Suprapubic skin (tissue), 4 donors: Measurements from ENCODE around the gene RNF175. TPM values are rescaled to one million over a fixed set of nuclear protein-coding genes. Genes with fewer than 3 reads are reported as not detected.

Experiments
- DNase-seq, 2 donors: peaks; one replicate each; pipeline ENCODE4 v3.0.0-alpha.2; 2019; ENCODE audit warnings: low spot score in 2 of 2
- H3K27ac ChIP-seq: fragments of 200-600 bp; sonication (generic); one replicate; pipeline ENCODE4 v1.5.1; 2019
- H3K27me3 ChIP-seq: fragments of 200-600 bp; sonication (generic); one replicate; pipeline ENCODE4 v1.5.1; 2019
- H3K36me3 ChIP-seq: fragments of 200-600 bp; sonication (generic); one replicate; pipeline ENCODE4 v1.5.1; 2019
- H3K4me1 ChIP-seq: fragments of 200-600 bp; sonication (generic); one replicate; pipeline ENCODE4 v1.5.1; 2019
- H3K4me3 ChIP-seq: fragments of 200-600 bp; sonication (generic); one replicate; pipeline ENCODE4 v1.5.1; 2019; ENCODE audit warnings: mild to moderate bottlenecking
- H3K9me3 ChIP-seq: fragments of 200-600 bp; sonication (generic); one replicate; pipeline ENCODE4 v1.5.1; 2019
- EP300 ChIP-seq: sonication (generic); formaldehyde crosslinking; IDR thresholded peaks from one replicate; pipeline ENCODE4 v1.6.1; 2017; ENCODE audit warnings: antibody characterized with exemption
- POLR2A ChIP-seq, 2 donors: fragments of 450-650 bp; IDR thresholded peaks; one replicate each; pipeline ENCODE4 v1.6.1; 2017; ENCODE audit warnings: antibody characterized with exemption in 2 of 2, mild to moderate bottlenecking in 2 of 2, moderate library complexity in 2 of 2
- POLR2AphosphoS5 ChIP-seq, 3 donors: sonication (generic); formaldehyde crosslinking; IDR thresholded peaks; one replicate each; pipeline ENCODE4 v1.6.1; 2017; ENCODE audit warnings: antibody characterized with exemption in 3 of 3
- WGBS: methylation state at CpG from one replicate; pipeline ENCODE4 v1.1.5; 2018; 5-methylcytosine and 5-hydroxymethylcytosine counted together
- total RNA-seq, 4 donors: library from RNA; depleted of rRNA; stranded (reverse); fragments of >200 nt; gene quantifications; one replicate each; pipeline ENCODE4 v1.1.0, GENCODE V29; 2016
- TF ChIP-seq, protein P1 (sequence below), 2 donors: fragments of 200-600 bp in 1 of 2; fragments of 450-650 bp in 1 of 2; sonication (generic) in 1 of 2; IDR thresholded peaks; one replicate each; pipeline ENCODE4 v1.5.1; 2016 to 2019; ENCODE audit warnings: antibody characterized with exemption in 2 of 2, mild to moderate bottlenecking in 1 of 2, moderate library complexity in 1 of 2

Gene RNF175
- total RNA-seq, 4 donors from 2014 or later: not detected

DNA sequence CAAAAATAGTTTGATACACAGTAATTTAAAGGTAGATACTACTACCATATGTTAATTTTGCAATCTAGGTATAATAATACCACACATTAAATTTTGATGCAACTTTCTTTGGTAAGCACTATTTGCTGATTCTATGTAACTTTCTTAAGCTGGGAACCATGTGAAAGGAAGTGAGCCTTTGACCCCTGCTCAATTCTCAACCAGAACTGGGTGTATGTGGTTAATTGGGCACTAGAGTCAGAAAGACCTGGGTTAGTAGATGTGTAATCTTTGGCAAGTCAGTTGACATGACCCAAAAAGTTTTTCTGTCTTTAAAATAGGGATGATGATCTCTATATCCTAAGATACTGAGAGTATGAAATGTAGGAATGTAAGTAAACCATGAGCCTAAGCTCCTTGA, 53.3 kb downstream of the RNF175 start:
- Histone ChIP-seq H3K27ac (no peak overlapping the region), H3K4me3 (no peak overlapping the region), H3K4me1 (no peaks in the 10 kb centered on the region), H3K9me3 (no peaks in the 10 kb centered on the region), H3K36me3 (peaks cover 2% of the 10 kb centered on the region), H3K27me3 (no peaks in the 10 kb centered on the region)
- DNase-seq: no peak
- TF ChIP-seq EP300 (no peak), POLR2AphosphoS5 (IDR thresholded peaks at IDR 0.05) (no peak), POLR2A (IDR thresholded peaks at IDR 0.05) (no peak)
- TF ChIP-seq, protein P1, sequence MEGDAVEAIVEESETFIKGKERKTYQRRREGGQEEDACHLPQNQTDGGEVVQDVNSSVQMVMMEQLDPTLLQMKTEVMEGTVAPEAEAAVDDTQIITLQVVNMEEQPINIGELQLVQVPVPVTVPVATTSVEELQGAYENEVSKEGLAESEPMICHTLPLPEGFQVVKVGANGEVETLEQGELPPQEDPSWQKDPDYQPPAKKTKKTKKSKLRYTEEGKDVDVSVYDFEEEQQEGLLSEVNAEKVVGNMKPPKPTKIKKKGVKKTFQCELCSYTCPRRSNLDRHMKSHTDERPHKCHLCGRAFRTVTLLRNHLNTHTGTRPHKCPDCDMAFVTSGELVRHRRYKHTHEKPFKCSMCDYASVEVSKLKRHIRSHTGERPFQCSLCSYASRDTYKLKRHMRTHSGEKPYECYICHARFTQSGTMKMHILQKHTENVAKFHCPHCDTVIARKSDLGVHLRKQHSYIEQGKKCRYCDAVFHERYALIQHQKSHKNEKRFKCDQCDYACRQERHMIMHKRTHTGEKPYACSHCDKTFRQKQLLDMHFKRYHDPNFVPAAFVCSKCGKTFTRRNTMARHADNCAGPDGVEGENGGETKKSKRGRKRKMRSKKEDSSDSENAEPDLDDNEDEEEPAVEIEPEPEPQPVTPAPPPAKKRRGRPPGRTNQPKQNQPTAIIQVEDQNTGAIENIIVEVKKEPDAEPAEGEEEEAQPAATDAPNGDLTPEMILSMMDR (IDR thresholded peaks at IDR 0.05): no peak

DNA sequence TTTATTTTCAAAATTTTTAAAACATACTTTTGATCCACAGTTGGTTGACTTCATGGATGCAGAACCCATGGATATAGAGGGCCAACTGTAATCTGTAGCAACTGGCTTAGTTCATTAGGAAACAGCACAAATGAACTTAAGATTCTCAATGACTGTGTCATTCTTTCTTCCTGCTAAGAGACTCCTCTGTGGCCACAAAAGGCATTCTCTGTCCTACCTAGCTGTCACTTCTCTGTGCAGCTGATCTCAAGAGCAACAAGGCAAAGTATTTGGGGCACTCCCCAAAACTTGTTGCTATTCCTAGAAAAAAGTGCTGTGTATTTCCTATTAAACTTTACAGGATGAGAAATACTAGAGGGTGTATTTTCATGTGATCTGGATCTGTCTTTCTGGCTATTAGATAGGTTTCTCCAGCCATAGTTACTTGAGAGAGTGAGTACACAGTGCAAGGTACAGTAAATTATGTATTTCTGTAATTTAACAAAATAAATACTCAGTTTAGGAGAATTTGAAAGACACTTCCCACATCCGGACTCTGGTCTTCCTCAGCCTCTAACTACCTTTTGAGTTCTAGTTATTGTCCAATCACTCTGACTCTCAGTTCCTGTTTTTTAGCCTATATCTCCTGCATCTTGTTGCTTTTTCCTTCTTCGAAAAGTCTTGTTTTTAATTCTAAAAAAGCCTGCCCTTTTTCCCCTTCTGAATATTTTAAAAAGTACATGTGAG, 53.9 kb downstream of the RNF175 start:
- 81% methylated on average over 2 of the region's 2 CpGs for WGBS
- Histone ChIP-seq H3K9me3 (no peaks in the 10 kb centered on the region), H3K27me3 (no peaks in the 10 kb centered on the region), H3K36me3 (peaks cover 2% of the 10 kb centered on the region), H3K27ac (no peak overlapping the region), H3K4me3 (no peak overlapping the region), H3K4me1 (no peaks in the 10 kb centered on the region)
- no peak for DNase-seq
- no peak for TF ChIP-seq EP300
- no peak for TF ChIP-seq POLR2A (IDR thresholded peaks at IDR 0.05)
- TF ChIP-seq, protein P1 (IDR thresholded peaks at IDR 0.05): no peak
- no peak for TF ChIP-seq POLR2AphosphoS5 (IDR thresholded peaks at IDR 0.05)

DNA sequence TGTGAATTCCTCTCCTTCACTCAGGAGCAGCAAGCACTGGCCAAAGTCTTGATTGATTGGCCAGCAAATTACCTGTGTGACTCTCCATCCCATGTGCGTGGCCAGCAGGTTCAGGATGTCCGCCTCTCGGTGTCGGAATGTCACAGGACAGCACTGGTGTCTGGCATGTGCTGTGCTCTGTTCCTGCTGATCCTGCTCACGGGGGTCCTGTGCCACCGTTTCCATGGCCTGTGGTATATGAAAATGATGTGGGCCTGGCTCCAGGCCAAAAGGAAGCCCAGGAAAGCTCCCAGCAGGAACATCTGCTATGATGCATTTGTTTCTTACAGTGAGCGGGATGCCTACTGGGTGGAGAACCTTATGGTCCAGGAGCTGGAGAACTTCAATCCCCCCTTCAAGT, 55.3 kb downstream of the RNF175 start:
- peaks cover 2% of the 10 kb centered on the region for H3K36me3 ChIP-seq
- no peak overlapping the region for H3K27ac ChIP-seq
- H3K9me3 ChIP-seq: no peaks in the 10 kb centered on the region
- 83% methylated on average over 7 of the region's 7 CpGs for WGBS
- TF ChIP-seq POLR2A (IDR thresholded peaks at IDR 0.05) (no peak), POLR2AphosphoS5 (IDR thresholded peaks at IDR 0.05) (no peak), EP300 (no peak)
- TF ChIP-seq, protein P1 (IDR thresholded peaks at IDR 0.05): no peak
- no peak overlapping the region for H3K4me3 ChIP-seq
- no peak for DNase-seq
- H3K27me3 ChIP-seq: no peaks in the 10 kb centered on the region
- H3K4me1 ChIP-seq: no peaks in the 10 kb centered on the region

- H3K4me1 ChIP-seq: peaks cover 17% of the 10 kb centered on the region
- no peak overlapping the region for H3K27ac ChIP-seq
- H3K9me3 ChIP-seq: peaks cover 6% of the 10 kb centered on the region
- peaks cover 11% of the 10 kb centered on the region for H3K36me3 ChIP-seq
- H3K27me3 ChIP-seq: no peaks in the 10 kb centered on the region
- no peak for DNase-seq
- WGBS: 10% methylated on average over 9 of the region's 9 CpGs
- H3K4me3 ChIP-seq: peak overlapping the region; percentile 66
- TF ChIP-seq POLR2AphosphoS5 (IDR thresholded peaks at IDR 0.05) (no peak), POLR2A (IDR thresholded peaks at IDR 0.05) (no peak), EP300 (no peak)
- TF ChIP-seq, protein P1 (IDR thresholded peaks at IDR 0.05): no peak
Measured at GRCh38 chr4:153684971-153685371, 74.9 kb downstream of the RNF175 start.

- 0% methylated on average over 4 of the region's 75 CpGs for WGBS
- TF ChIP-seq EP300: no peak
- TF ChIP-seq POLR2AphosphoS5 (IDR thresholded peaks at IDR 0.05): no peak
- no peak for TF ChIP-seq POLR2A (IDR thresholded peaks at IDR 0.05)
- TF ChIP-seq, protein P1 (IDR thresholded peaks at IDR 0.05): no peak
- Histone ChIP-seq H3K27me3 (no peaks in the 10 kb centered on the region), H3K9me3 (peaks cover 6% of the 10 kb centered on the region), H3K27ac (peak within 1 kb of the TSS; percentile 30), H3K4me1 (peaks cover 17% of the 10 kb centered on the region), H3K4me3 (peak within 1 kb of the TSS; percentile 66), H3K36me3 (peaks cover 11% of the 10 kb centered on the region)
- peak; percentile 82 to 90 for DNase-seq
Measured at GRCh38 chr4:153684182-153684970, 75.4 kb downstream of the RNF175 start, which contains the start of gene TLR2. TSS of gene TLR2 (plus strand) at chr4:153684280. CDS start at chr4:153702908, 18,628 bp downstream.
